ENCODE results near the gene STRA6. TPM values are rescaled to one million over a fixed set of nuclear protein-coding genes. Genes with fewer than 3 reads are reported as not detected.
A peak's percentile ranks its signal among the peaks of the same experiment; 100 is the strongest.

The STRA6 gene
- total RNA-seq, 1 donor from 2014 or later = 158 TPM

DNA sequence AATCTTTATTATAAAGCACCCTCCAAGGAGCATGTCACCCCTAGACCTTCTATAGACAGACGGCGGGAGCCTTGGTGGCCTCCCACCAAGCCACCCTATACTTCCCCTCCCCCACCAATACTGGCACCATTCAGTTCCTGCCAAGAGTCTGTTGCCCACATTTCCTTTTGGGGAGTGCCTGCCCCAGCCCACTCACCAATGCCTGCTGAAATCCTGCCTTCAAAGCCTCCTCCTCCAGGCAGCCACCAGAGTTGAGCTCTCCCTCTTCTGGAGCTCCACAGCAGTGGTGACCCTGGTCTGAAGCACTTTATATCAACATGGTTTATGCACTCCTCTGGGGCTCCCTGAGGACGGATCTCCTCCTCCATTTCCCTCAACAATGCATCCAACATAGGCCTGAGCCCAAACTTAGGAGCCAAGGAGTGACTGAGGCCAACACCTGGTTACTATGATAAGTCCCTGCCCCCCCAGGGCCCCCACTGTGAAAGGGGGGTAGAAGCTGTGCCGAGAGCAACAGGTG, 42.3 kb upstream of the STRA6 start:
- no peaks in the 10 kb centered on the region for H3K36me3 Mint-ChIP-seq
- no peak overlapping the region for H3K27ac Mint-ChIP-seq
- no peak for TF ChIP-seq CTCF (conservative IDR thresholded peaks at IDR 0.05)
- no peak overlapping the region for H3K4me3 Mint-ChIP-seq
- no peaks in the 10 kb centered on the region for H3K9me3 Mint-ChIP-seq
- peaks cover 41% of the 10 kb centered on the region for H3K4me1 Mint-ChIP-seq (ENCODE audit: unreplicated experiment)
- DNase-seq (ENCODE audit: extremely low spot score, unreplicated experiment) = no peak
- peaks cover 27% of the 10 kb centered on the region for H3K27me3 Mint-ChIP-seq

DNA sequence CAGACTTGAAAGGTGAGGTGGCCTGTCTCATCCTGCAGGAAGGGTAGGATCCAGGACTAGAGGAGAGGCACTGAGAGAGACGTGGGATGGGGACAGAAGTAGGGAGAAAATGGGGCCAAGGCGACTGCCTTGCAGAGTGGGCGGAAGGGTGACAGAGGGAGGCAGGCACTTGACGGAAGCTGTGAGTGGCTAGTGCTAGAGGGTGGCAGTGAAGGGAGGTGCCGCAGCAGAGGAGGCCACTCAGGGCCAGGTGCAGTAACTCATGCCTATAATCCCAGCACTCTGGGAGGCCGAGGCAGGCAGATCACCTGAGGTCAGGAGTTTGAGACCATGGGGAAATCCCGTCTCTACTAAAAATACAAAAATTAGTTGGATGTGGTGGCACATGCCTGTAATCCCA, 40.8 kb upstream of the STRA6 start:
- Mint-ChIP-seq H3K9me3 (no peaks in the 10 kb centered on the region), H3K27me3 (peaks cover 25% of the 10 kb centered on the region), H3K27ac (no peak overlapping the region), H3K36me3 (no peaks in the 10 kb centered on the region), H3K4me3 (no peak overlapping the region), H3K4me1 (ENCODE audit: unreplicated experiment) (peaks cover 40% of the 10 kb centered on the region)
- DNase-seq (ENCODE audit: extremely low spot score, unreplicated experiment) = no peak
- no peak for TF ChIP-seq CTCF (conservative IDR thresholded peaks at IDR 0.05)

- no peak overlapping the region for H3K27ac Mint-ChIP-seq
- H3K4me1 Mint-ChIP-seq (ENCODE audit: unreplicated experiment) = peaks cover 42% of the 10 kb centered on the region
Measured at GRCh38 chr15:74242441-74243185, 40.0 kb upstream of the STRA6 start.

GRCh38 chr15:74240897-74241614, 38.5 kb upstream of the STRA6 start:
- peaks cover 40% of the 10 kb centered on the region for H3K4me1 Mint-ChIP-seq (ENCODE audit: unreplicated experiment)
- no peaks in the 10 kb centered on the region for H3K9me3 Mint-ChIP-seq
- DNase-seq (ENCODE audit: extremely low spot score, unreplicated experiment) = no peak
- H3K36me3 Mint-ChIP-seq = no peaks in the 10 kb centered on the region
- peaks cover 15% of the 10 kb centered on the region for H3K27me3 Mint-ChIP-seq
- TF ChIP-seq CTCF (conservative IDR thresholded peaks at IDR 0.05) = no peak
- H3K4me3 Mint-ChIP-seq = no peak overlapping the region
- peak overlapping the region; percentile 59 for H3K27ac Mint-ChIP-seq

More at GRCh38 chr15:74242441-74243185, 40.0 kb upstream of the STRA6 start:
- Mint-ChIP-seq H3K36me3 (no peaks in the 10 kb centered on the region), H3K4me3 (no peak overlapping the region), H3K27me3 (peaks cover 25% of the 10 kb centered on the region), H3K9me3 (no peaks in the 10 kb centered on the region)
- DNase-seq (ENCODE audit: extremely low spot score, unreplicated experiment) = no peak
- TF ChIP-seq CTCF (conservative IDR thresholded peaks at IDR 0.05) = no peak

- TF ChIP-seq CTCF (conservative IDR thresholded peaks at IDR 0.05) = no peak
- peaks cover 13% of the 10 kb centered on the region for H3K27me3 Mint-ChIP-seq
- H3K27ac Mint-ChIP-seq = no peak overlapping the region
- H3K4me1 Mint-ChIP-seq (ENCODE audit: unreplicated experiment) = peaks cover 34% of the 10 kb centered on the region
- H3K36me3 Mint-ChIP-seq = no peaks in the 10 kb centered on the region
- no peak overlapping the region for H3K4me3 Mint-ChIP-seq
- no peak for DNase-seq (ENCODE audit: extremely low spot score, unreplicated experiment)
- H3K9me3 Mint-ChIP-seq = no peaks in the 10 kb centered on the region
Measured at GRCh38 chr15:74240002-74240568, 37.5 kb upstream of the STRA6 start.
